Activated B cell treated with CpG ODN at 0.5 μM for 24 hours (primary cell): Measurements from ENCODE around the gene MED15. TPM values are rescaled to one million over a fixed set of nuclear protein-coding genes. Genes with fewer than 3 reads are reported as not detected.

Experiments
- ATAC-seq: fragments of 200-7000 bp; cut with Tn5 transposase; one replicate; pipeline ENCODE4 v1.10.0; 2021; ENCODE audit warnings: low read depth, mild to moderate bottlenecking, moderate library complexity
- CTCF ChIA-PET: fragments of 350-600 bp; sonication (Branson Sonifier 250); formaldehyde crosslinking; loops from one replicate; lab custom pipeline; 2021; ENCODE audit warnings: antibody characterized with exemption; lab: Charles Lee
- POLR2A ChIA-PET: fragments of 350-600 bp; sonication (Branson Sonifier 250); formaldehyde crosslinking; loops from one replicate; lab custom pipeline; 2021; ENCODE audit warnings: antibody characterized with exemption; lab: Charles Lee
- DNase-seq: peaks from one replicate; pipeline ENCODE4 v3.0.0; 2022
- H3K27ac Mint-ChIP-seq: one replicate; pipeline ENCODE4 v1.8.0; 2020; ENCODE audit warnings: mixed read lengths
- H3K27me3 Mint-ChIP-seq: one replicate; pipeline ENCODE4 v1.8.0; 2021; ENCODE audit warnings: mixed read lengths
- H3K36me3 Mint-ChIP-seq: one replicate; pipeline ENCODE4 v1.8.0; 2021; ENCODE audit warnings: low read depth, mixed read lengths
- H3K4me1 Mint-ChIP-seq: one replicate; pipeline ENCODE4 v1.8.0; 2021; ENCODE audit warnings: mixed read lengths
- H3K4me3 Mint-ChIP-seq: one replicate; pipeline ENCODE4 v1.8.0; 2020; ENCODE audit warnings: mild to moderate bottlenecking, mixed read lengths
- H3K9me3 Mint-ChIP-seq: one replicate; pipeline ENCODE4 v1.8.0; 2020; ENCODE audit warnings: mixed read lengths
- CTCF ChIP-seq: fragments of 200-600 bp; IDR thresholded peaks from one replicate; pipeline ENCODE4 v1.8.0; 2022; ENCODE audit warnings: antibody characterized with exemption, mild to moderate bottlenecking
- intact Hi-C: fragments of 100-400 bp; cut with micrococcal nuclease; formaldehyde crosslinking; loops from one replicate; pipeline ENCODE4 v1.15.1; 2024
- total RNA-seq: library from RNA; stranded (reverse); gene quantifications from 2 replicates; pipeline ENCODE4 v1.2.3, GENCODE V29; 2022

The MED15 gene
- total RNA-seq, 1 donor from 2014 or later = 127 TPM

GRCh38 chr22:20532256-20532993 lies 25.0 kb downstream of the MED15 start:
- CTCF ChIA-PET = interaction anchor here (1.3 kb wide), 1 partner anchor 31 kb away, joined by 4 read pairs; no protein-coding TSS in a partner anchor
- POLR2A ChIA-PET = no interaction called here
- intact Hi-C loops = no loop called here

GRCh38 chr22:20533095-20533878 lies 25.9 kb downstream of the MED15 start:
- H3K27ac Mint-ChIP-seq = no peak overlapping the region
- H3K36me3 Mint-ChIP-seq = peaks cover 59% of the 10 kb centered on the region
- no peaks in the 10 kb centered on the region for H3K9me3 Mint-ChIP-seq
- intact Hi-C loops = no loop called here
- ATAC-seq = no peak
- H3K4me3 Mint-ChIP-seq = no peak overlapping the region
- CTCF ChIA-PET = interaction anchor here (1.3 kb wide), 1 partner anchor 31 kb away, joined by 4 read pairs; no protein-coding TSS in a partner anchor
- no peak for DNase-seq
- POLR2A ChIA-PET = no interaction called here
- peaks cover 11% of the 10 kb centered on the region for H3K4me1 Mint-ChIP-seq
- TF ChIP-seq CTCF = no peak
- no peaks in the 10 kb centered on the region for H3K27me3 Mint-ChIP-seq

More at GRCh38 chr22:20532256-20532993, 25.0 kb downstream of the MED15 start:
- DNase-seq (no peak), ATAC-seq (no peak)
- Mint-ChIP-seq H3K4me1 (peaks cover 11% of the 10 kb centered on the region), H3K9me3 (no peaks in the 10 kb centered on the region), H3K27me3 (no peaks in the 10 kb centered on the region), H3K27ac (no peak overlapping the region), H3K4me3 (no peak overlapping the region), H3K36me3 (peaks cover 60% of the 10 kb centered on the region)
- TF ChIP-seq CTCF = no peak

GRCh38 chr22:20533879-20534265 lies 26.5 kb downstream of the MED15 start:
- Mint-ChIP-seq H3K36me3 (peaks cover 60% of the 10 kb centered on the region), H3K9me3 (no peaks in the 10 kb centered on the region), H3K27me3 (no peaks in the 10 kb centered on the region), H3K4me3 (no peak overlapping the region), H3K4me1 (peaks cover 11% of the 10 kb centered on the region), H3K27ac (no peak overlapping the region)
- ChIA-PET CTCF (no interaction called here), POLR2A (no interaction called here)
- no peak for ATAC-seq
- intact Hi-C loops = no loop called here
- DNase-seq = no peak
- no peak for TF ChIP-seq CTCF

- Mint-ChIP-seq H3K36me3 (peaks cover 66% of the 10 kb centered on the region), H3K4me3 (no peak overlapping the region), H3K4me1 (peaks cover 4% of the 10 kb centered on the region), H3K9me3 (no peaks in the 10 kb centered on the region), H3K27me3 (no peaks in the 10 kb centered on the region), H3K27ac (no peak overlapping the region)
- no peak for TF ChIP-seq CTCF
- ATAC-seq = no peak
- CTCF ChIA-PET = no interaction called here
- DNase-seq = no peak
- intact Hi-C loops = no loop called here
- POLR2A ChIA-PET = no interaction called here
Measured at GRCh38 chr22:20536590-20537324, 29.3 kb downstream of the MED15 start.
